Adipose tissue (tissue), 3 donors: ENCODE results near the gene ATP6V1C2. TPM values are rescaled to one million over a fixed set of nuclear protein-coding genes. Genes with fewer than 3 reads are reported as not detected.

ENCODE experiments used
- H3K27ac ChIP-seq: one replicate; pipeline ENCODE4 v1.5.1; 2013; ENCODE audit warnings: low read depth, low read length
- WGBS, 3 donors: extraction: QIAGEN DNeasy Blood & Tissue Kit; methylation state at CpG; one replicate each; pipeline ENCODE4 v1.1.7; 2013; 5-methylcytosine and 5-hydroxymethylcytosine counted together
- polyA plus RNA-seq, 3 donors: library from polyadenylated mRNA; stranded (reverse); fragments of 200-250 nt; gene quantifications; one replicate each; pipeline ENCODE4 v1.2.3, GENCODE V29; 2013
- donor health status: healthy with polysubstance abuse.
- donor health status: Bipolar disorder and iron deficiency.
- donor health status: healthy.

The ATP6V1C2 gene
- polyA plus RNA-seq, 3 donors: 0.79 to 1.7 (median 0.82) TPM

GRCh38 chr2:10720306-10720705 lies 1.1 kb upstream of the ATP6V1C2 start:
- WGBS, 3 donors: 52 to 61% (median 56%) methylated on average over 7 of the region's 7 CpGs
- H3K27ac ChIP-seq: no peak overlapping the region

- WGBS, 3 donors: 4 to 6% (median 5%) methylated on average over 25 to 39 of the region's 39 CpGs
- H3K27ac ChIP-seq: no peak overlapping the region
Observed at GRCh38 chr2:10720947-10721395, 459 bp upstream of the ATP6V1C2 start.

- no peak overlapping the region for H3K27ac ChIP-seq
- WGBS, 3 donors: 14 to 23% (median 20%) methylated on average over 7 of the region's 7 CpGs
Observed at GRCh38 chr2:10722252-10722825, 909 bp downstream of the ATP6V1C2 start.

GRCh38 chr2:10732924-10733565 lies 11.6 kb downstream of the ATP6V1C2 start:
- no peak overlapping the region for H3K27ac ChIP-seq
- 41 to 50% (median 47%) methylated on average over 9 of the region's 9 CpGs for WGBS, 3 donors

- no peak overlapping the region for H3K27ac ChIP-seq
- 48 to 64% (median 63%) methylated on average over 6 of the region's 6 CpGs for WGBS, 3 donors
Observed at GRCh38 chr2:10733566-10733925, 12.1 kb downstream of the ATP6V1C2 start.

- 87 to 90% (median 90%) methylated on average over 5 of the region's 5 CpGs for WGBS, 3 donors
- no peak overlapping the region for H3K27ac ChIP-seq
Observed at GRCh38 chr2:10733980-10734379, 12.6 kb downstream of the ATP6V1C2 start.

GRCh38 chr2:10738192-10738591 lies 16.8 kb downstream of the ATP6V1C2 start:
- WGBS, 3 donors: 84 to 88% (median 85%) methylated on average over 6 of the region's 6 CpGs
- no peak overlapping the region for H3K27ac ChIP-seq

- H3K27ac ChIP-seq: no peak overlapping the region
- 63 to 84% (median 81%) methylated on average over 3 of the region's 3 CpGs for WGBS, 3 donors
Observed at GRCh38 chr2:10740226-10740625, 18.8 kb downstream of the ATP6V1C2 start.

GRCh38 chr2:10741139-10741538 lies 19.7 kb downstream of the ATP6V1C2 start:
- 38 to 71% (median 55%) methylated on average over 2 of the region's 2 CpGs for WGBS, 3 donors
- no peak overlapping the region for H3K27ac ChIP-seq

GRCh38 chr2:10742666-10743065 lies 21.2 kb downstream of the ATP6V1C2 start:
- H3K27ac ChIP-seq: no peak overlapping the region
- WGBS, 3 donors: 84 to 86% (median 84%) methylated on average over 11 of the region's 11 CpGs

- WGBS, 3 donors: 78 to 85% (median 84%) methylated on average over 6 of the region's 6 CpGs
- no peak overlapping the region for H3K27ac ChIP-seq
Observed at GRCh38 chr2:10750610-10751009, 29.2 kb downstream of the ATP6V1C2 start.

- no peak overlapping the region for H3K27ac ChIP-seq
- 85 to 89% (median 85%) methylated on average over 5 of the region's 5 CpGs for WGBS, 3 donors
Observed at GRCh38 chr2:10752236-10752635, 30.8 kb downstream of the ATP6V1C2 start.

GRCh38 chr2:10753156-10753555 lies 31.7 kb downstream of the ATP6V1C2 start:
- 73 to 78% (median 77%) methylated on average over 7 of the region's 7 CpGs for WGBS, 3 donors
- no peak overlapping the region for H3K27ac ChIP-seq

- WGBS, 3 donors: 79 to 87% (median 87%) methylated on average over 8 of the region's 8 CpGs
- no peak overlapping the region for H3K27ac ChIP-seq
Observed at GRCh38 chr2:10753876-10754275, 32.4 kb downstream of the ATP6V1C2 start.

- H3K27ac ChIP-seq: no peak overlapping the region
- WGBS, 3 donors: 67 to 73% (median 67%) methylated on average over 7 of the region's 7 CpGs
Observed at GRCh38 chr2:10755621-10756020, 34.2 kb downstream of the ATP6V1C2 start.

GRCh38 chr2:10757814-10758286 lies 36.4 kb downstream of the ATP6V1C2 start:
- no peak overlapping the region for H3K27ac ChIP-seq
- 78 to 91% (median 88%) methylated on average over 6 of the region's 6 CpGs for WGBS, 3 donors

- no peak overlapping the region for H3K27ac ChIP-seq
- WGBS, 3 donors: 83 to 89% (median 84%) methylated on average over 11 of the region's 11 CpGs
Observed at GRCh38 chr2:10759151-10759714, 37.8 kb downstream of the ATP6V1C2 start.

GRCh38 chr2:10760794-10761504 lies 39.5 kb downstream of the ATP6V1C2 start:
- no peak overlapping the region for H3K27ac ChIP-seq
- 82 to 90% (median 84%) methylated on average over 13 of the region's 13 CpGs for WGBS, 3 donors

GRCh38 chr2:10761591-10761990 lies 40.2 kb downstream of the ATP6V1C2 start:
- WGBS, 3 donors: 85 to 91% (median 89%) methylated on average over 9 of the region's 9 CpGs
- H3K27ac ChIP-seq: no peak overlapping the region
